ENCODE results near the gene PPP1R9A.

DNA sequence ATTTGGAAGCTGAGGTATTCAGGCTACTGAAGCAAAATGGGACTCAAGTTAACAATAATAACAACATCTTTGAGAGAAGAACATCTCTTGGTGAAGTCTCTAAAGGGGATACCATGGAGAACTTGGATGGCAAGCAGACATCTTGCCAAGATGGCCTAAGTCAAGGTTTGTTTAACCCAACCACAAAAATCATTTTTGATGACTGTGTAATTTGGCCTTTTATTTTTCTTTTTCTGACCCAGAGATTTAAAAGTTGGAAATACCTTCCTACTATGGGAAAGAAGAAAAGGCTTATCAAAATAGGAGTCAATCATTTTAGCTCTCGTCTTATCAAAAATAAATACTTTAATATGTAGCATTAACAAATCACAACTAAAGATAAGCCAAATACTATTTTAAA, 344.6 kb downstream of the PPP1R9A start:
- TF ChIP-seq, protein P1, sequence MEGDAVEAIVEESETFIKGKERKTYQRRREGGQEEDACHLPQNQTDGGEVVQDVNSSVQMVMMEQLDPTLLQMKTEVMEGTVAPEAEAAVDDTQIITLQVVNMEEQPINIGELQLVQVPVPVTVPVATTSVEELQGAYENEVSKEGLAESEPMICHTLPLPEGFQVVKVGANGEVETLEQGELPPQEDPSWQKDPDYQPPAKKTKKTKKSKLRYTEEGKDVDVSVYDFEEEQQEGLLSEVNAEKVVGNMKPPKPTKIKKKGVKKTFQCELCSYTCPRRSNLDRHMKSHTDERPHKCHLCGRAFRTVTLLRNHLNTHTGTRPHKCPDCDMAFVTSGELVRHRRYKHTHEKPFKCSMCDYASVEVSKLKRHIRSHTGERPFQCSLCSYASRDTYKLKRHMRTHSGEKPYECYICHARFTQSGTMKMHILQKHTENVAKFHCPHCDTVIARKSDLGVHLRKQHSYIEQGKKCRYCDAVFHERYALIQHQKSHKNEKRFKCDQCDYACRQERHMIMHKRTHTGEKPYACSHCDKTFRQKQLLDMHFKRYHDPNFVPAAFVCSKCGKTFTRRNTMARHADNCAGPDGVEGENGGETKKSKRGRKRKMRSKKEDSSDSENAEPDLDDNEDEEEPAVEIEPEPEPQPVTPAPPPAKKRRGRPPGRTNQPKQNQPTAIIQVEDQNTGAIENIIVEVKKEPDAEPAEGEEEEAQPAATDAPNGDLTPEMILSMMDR (optimal IDR thresholded peaks at IDR 0.05 in 1 of 3, IDR thresholded peaks at IDR 0.05 in 1 of 3, conservative IDR thresholded peaks at IDR 0.05 in 1 of 3; ENCODE audit: extremely low read depth in 1 of 3, insufficient read depth in 2 of 3, low read length in 3 of 3): no peak
- no peak for TF ChIP-seq EZH2 (IDR thresholded peaks at IDR 0.05; ENCODE audit: low read length)

Measured in keratinocyte (primary cell).